Small intestine (tissue), 7 donors: ENCODE measurements around the gene FAM124B. TPM values are rescaled to one million over a fixed set of nuclear protein-coding genes. Genes with fewer than 3 reads are reported as not detected.

ENCODE experiments used
- DNase-seq, 2 donors: peaks; one replicate each; pipeline versions ENCODE4 v3.0.0 to v3.0.0-alpha.2; 2013
- FAIRE-seq: peaks from 2 replicates; lab custom pipeline; 2012; peaks lifted over from hg19 to GRCh38; lab: Jason Lieb, UNC
- H3K27ac ChIP-seq, 3 donors: one replicate each; pipeline ENCODE4 v1.5.1; 2013; ENCODE audit warnings: low read length in 2 of 3, mild to moderate bottlenecking in 2 of 3, control low read depth in 1 of 3, inconsistent platforms in 1 of 3, low read depth in 1 of 3, moderate library complexity in 1 of 3
- H3K27me3 ChIP-seq, 3 donors: one replicate each; pipeline ENCODE4 v1.6.1; 2013; ENCODE audit warnings: low read length in 3 of 3, inconsistent platforms in 1 of 3; ENCODE audit not compliant: control insufficient read depth in 3 of 3, insufficient read depth in 3 of 3
- H3K36me3 ChIP-seq, 3 donors: one replicate each; pipeline ENCODE4 v1.6.1; 2013; ENCODE audit warnings: low read length in 3 of 3, inconsistent platforms in 1 of 3, low read depth in 1 of 3, mild to moderate bottlenecking in 1 of 3, moderate library complexity in 1 of 3; ENCODE audit not compliant: control insufficient read depth in 3 of 3, insufficient read depth in 2 of 3
- H3K4me1 ChIP-seq, 3 donors: one replicate each; pipeline ENCODE4 v1.6.1; 2013; ENCODE audit warnings: low read length in 2 of 3, inconsistent platforms in 1 of 3, low read depth in 1 of 3, mild to moderate bottlenecking in 1 of 3, moderate library complexity in 1 of 3; ENCODE audit not compliant: control insufficient read depth in 3 of 3, insufficient read depth in 2 of 3
- H3K4me3 ChIP-seq, 3 donors: one replicate each; pipeline ENCODE4 v1.5.1; 2013; ENCODE audit warnings: low read length in 3 of 3, control low read depth in 1 of 3, inconsistent platforms in 1 of 3, low read depth in 1 of 3, mild to moderate bottlenecking in 1 of 3, moderate library complexity in 1 of 3
- H3K9me3 ChIP-seq, 2 donors: one replicate each; pipeline ENCODE4 v1.6.1; 2013; ENCODE audit warnings: low read depth in 1 of 2, low read length in 1 of 2; ENCODE audit not compliant: control insufficient read depth in 2 of 2, insufficient read depth in 1 of 2
- WGBS, 3 donors: extraction: QIAGEN DNeasy Blood & Tissue Kit; methylation state at CpG; one replicate each; pipeline ENCODE4 v1.1.7; 2013; 5-methylcytosine and 5-hydroxymethylcytosine counted together
- polyA plus RNA-seq, 4 donors: library from polyadenylated mRNA; stranded (reverse) in 3 of 4; unstranded in 1 of 4; fragments of 200-250 nt in 3 of 4; fragments of 120-200 nt in 1 of 4; gene quantifications; one replicate each; pipeline versions ENCODE4 v1.2.1 to v1.2.3, GENCODE V29; 2013
- donor health status: healthy with polysubstance abuse.
- donor health status: control.
- donor health status: control.
- donor health status: Bipolar disorder and iron deficiency.
- donor health status: healthy.

FAM124B gene
- polyA plus RNA-seq, 4 donors: 0.81 to 2.0 (median 1.1) TPM; not detected in 1

DNA sequence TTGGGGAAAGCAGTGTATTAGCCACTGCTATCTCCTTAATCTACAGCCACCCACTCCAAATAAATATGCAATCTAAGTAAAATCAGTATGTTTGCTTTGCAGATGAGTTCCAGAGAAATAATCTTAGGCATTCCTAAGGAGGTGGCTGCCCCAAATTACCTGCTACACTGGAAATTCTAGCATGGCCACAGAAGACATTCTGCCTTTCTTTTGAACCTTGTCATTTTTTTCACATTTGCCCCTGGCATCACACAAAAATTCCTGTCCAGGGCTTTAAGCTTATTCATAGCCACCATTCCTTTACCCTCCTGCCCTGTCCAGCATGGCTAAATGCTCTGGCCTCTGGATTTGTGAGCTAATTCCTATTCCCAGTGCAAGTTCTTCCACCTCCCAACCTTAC is 36.8 kb upstream of the FAM124B start:
- no peak for FAIRE-seq
- Histone ChIP-seq H3K4me1 (peaks cover 0 to 3% (median 0%) of the 10 kb centered on the region in 3 donors), H3K9me3 (no peaks in the 10 kb centered on the region), H3K4me3 (no peak overlapping the region), H3K27ac (no peak overlapping the region), H3K36me3 (no peaks in the 10 kb centered on the region), H3K27me3 (peaks cover 0 to 14% (median 2%) of the 10 kb centered on the region in 3 donors)
- DNase-seq: no peak

DNA sequence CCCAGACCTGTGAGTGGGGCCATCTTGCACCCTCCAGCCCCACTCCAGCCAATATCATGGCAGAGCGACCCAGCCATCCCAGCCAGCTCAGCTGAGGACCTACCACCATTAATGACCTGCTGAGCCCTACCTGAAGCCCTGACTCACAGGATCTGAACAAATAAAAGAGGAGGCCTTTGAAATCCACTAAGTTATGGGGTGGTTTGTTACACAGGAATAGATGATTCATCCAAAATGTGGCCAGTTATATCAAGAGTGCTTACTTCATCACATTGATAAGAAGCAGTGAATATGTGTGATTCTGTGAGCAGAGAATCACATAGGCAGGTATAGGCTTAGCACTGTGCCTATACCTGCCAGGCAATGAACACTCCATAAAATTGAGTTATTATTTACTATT is 34.7 kb upstream of the FAM124B start:
- Histone ChIP-seq H3K4me3 (no peak overlapping the region), H3K36me3 (no peaks in the 10 kb centered on the region), H3K4me1 (no peaks in the 10 kb centered on the region), H3K9me3 (no peaks in the 10 kb centered on the region), H3K27me3 (peaks cover 0 to 2% (median 0%) of the 10 kb centered on the region in 3 donors), H3K27ac (no peak overlapping the region)
- DNase-seq (no peak), FAIRE-seq (no peak)
- 91 to 100% (median 97%) methylated on average over 1 of the region's 1 CpG for WGBS, 3 donors

DNA sequence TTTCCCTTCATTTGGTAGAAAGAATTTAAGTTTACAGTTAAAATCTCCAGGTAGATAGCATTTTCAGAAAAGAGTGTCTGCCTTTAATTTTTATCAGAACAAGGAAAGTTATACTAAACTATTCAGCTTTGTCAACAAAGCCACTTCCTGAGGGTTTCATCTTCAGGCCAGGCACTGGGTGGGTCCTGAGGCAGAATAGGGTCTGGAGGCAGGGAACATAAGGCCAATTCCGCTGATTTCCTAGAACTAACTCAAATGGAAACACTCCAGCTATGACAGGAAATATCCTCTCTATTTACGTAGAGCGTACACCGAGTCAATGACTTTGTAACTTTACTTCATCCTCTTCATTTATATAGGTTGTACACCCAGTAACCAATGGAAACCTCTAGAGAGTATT is 32.7 kb upstream of the FAM124B start:
- WGBS, 3 donors: 70 to 81% (median 77%) methylated on average over 4 of the region's 4 CpGs
- Histone ChIP-seq H3K4me3 (no peak overlapping the region), H3K4me1 (no peaks in the 10 kb centered on the region), H3K27ac (no peak overlapping the region), H3K27me3 (no peaks in the 10 kb centered on the region), H3K36me3 (no peaks in the 10 kb centered on the region), H3K9me3 (peaks cover 0 to 7% of the 10 kb centered on the region in 2 donors)
- no peak for FAIRE-seq
- DNase-seq: no peak

DNA sequence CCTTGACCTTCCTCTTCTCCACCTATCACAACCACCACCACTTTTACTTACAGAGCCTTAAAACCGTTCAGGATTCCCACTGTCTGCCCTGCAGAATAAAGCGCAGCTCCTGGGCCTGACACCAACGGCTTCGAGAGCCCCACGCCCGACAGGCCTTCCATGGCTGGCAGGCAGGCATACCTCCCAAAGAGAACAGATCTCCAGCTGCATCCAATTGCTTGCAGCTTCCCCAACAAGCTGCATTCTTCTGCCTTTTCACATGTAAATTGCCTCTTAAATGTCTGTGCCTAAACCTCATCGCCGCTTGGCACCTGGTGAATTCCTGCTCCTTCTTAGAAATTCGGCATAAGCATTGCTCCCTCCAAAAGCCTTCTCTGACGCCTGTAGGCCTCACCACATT is 31.5 kb upstream of the FAM124B start:
- H3K27me3 ChIP-seq: no peaks in the 10 kb centered on the region
- 81 to 92% (median 92%) methylated on average over 10 of the region's 10 CpGs for WGBS, 3 donors
- no peaks in the 10 kb centered on the region for H3K36me3 ChIP-seq
- no peak overlapping the region for H3K4me3 ChIP-seq
- FAIRE-seq: no peak
- peaks cover 0 to 9% of the 10 kb centered on the region in 2 donors for H3K9me3 ChIP-seq
- H3K27ac ChIP-seq: no peak overlapping the region
- no peaks in the 10 kb centered on the region for H3K4me1 ChIP-seq
- no peak for DNase-seq

DNA sequence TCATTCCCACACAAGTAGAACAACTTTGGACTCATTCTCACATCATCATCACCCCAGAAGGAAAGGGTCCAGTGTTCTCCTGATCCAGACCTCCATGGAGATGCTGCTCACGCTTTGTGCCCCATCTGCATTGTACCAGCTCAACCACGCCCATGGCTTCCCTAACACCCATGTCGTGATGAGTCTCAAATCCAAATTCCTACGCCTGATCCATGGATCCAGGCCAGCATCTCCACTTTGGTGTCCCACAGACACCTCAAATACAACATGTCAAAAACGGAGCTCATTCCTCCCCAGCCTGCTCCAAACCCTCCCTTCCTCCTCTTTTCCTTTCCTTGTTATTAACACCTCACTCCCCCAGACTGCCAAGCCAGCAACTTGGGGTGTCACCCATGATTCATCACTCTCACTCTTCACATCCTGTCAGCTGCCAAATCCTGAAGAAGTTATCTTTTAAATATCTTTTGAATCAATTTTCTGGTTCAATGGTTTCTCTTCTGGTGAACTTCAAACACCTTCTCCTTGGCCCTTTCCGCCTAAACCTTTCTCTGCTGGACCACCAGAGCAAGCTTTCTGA is 30.2 kb upstream of the FAM124B start:
- 82 to 90% (median 83%) methylated on average over 6 of the region's 6 CpGs for WGBS, 3 donors
- H3K4me3 ChIP-seq: no peak overlapping the region
- H3K27me3 ChIP-seq: no peaks in the 10 kb centered on the region
- H3K4me1 ChIP-seq: no peaks in the 10 kb centered on the region
- FAIRE-seq (no peak), DNase-seq (no peak)
- H3K9me3 ChIP-seq: peaks cover 0 to 9% of the 10 kb centered on the region in 2 donors
- H3K36me3 ChIP-seq: no peaks in the 10 kb centered on the region
- no peak overlapping the region for H3K27ac ChIP-seq

DNA sequence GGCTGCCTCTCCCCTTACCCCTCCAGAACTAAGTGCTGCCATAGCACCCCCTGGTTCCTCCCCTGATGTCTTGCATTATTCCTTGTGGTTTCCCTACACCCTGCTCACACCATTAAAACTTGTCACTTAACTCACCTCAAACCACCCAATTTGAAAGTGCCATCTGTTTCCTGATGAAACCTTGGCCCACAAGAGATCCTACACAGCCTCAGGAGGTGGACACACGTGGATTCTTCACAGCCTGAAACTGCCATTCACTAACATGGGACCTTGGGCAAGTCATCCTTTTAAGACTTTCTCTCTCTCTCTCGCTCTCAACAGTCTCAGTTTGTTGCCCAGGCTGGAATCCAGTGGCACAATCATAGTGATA is 27.5 kb upstream of the FAM124B start:
- H3K4me1 ChIP-seq: no peaks in the 10 kb centered on the region
- no peaks in the 10 kb centered on the region for H3K36me3 ChIP-seq
- H3K9me3 ChIP-seq: peaks cover 0 to 12% of the 10 kb centered on the region in 2 donors
- FAIRE-seq: no peak
- 50 to 67% (median 61%) methylated on average over 2 of the region's 2 CpGs for WGBS, 3 donors
- H3K27me3 ChIP-seq: no peaks in the 10 kb centered on the region
- H3K4me3 ChIP-seq: no peak overlapping the region
- no peak for DNase-seq
- no peak overlapping the region for H3K27ac ChIP-seq

DNA sequence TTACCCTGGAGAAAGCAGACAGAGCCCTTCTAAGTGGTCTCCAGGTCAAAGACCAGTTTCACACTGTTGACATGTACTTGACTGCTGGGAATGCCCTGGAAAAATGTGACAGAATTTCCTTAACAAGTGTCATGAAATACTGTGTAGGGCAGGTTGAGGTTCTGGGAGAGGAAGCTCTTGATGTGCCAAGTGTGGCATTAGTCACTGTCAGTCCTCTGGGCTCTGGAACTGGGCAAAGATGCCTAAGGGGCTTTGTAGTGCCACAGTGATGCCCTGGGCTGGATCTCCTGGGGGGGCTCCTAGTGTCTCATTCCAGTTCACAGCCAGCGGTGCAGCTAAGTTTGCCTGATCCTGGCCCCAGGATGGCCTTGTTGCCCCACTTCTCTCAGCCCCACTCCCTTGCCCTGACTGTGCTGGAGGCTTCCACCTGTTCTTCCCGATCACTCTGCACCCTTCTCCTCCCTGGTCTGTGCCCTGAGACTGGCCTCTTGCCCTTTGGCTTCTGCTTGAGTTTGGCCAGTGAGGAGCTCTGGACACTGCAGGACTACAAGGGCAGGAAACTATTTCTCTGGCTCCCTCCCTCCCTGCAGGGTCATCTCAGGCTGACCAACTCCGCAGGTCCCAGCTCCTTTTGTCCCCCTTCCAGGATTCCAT is 27.0 kb upstream of the FAM124B start:
- no peak overlapping the region for H3K27ac ChIP-seq
- 71 to 89% (median 82%) methylated on average over 3 of the region's 3 CpGs for WGBS, 3 donors
- H3K9me3 ChIP-seq: peaks cover 0 to 12% of the 10 kb centered on the region in 2 donors
- FAIRE-seq (no peak), DNase-seq (no peak)
- no peaks in the 10 kb centered on the region for H3K36me3 ChIP-seq
- H3K4me3 ChIP-seq: no peak overlapping the region
- no peaks in the 10 kb centered on the region for H3K27me3 ChIP-seq
- H3K4me1 ChIP-seq: no peaks in the 10 kb centered on the region

DNA sequence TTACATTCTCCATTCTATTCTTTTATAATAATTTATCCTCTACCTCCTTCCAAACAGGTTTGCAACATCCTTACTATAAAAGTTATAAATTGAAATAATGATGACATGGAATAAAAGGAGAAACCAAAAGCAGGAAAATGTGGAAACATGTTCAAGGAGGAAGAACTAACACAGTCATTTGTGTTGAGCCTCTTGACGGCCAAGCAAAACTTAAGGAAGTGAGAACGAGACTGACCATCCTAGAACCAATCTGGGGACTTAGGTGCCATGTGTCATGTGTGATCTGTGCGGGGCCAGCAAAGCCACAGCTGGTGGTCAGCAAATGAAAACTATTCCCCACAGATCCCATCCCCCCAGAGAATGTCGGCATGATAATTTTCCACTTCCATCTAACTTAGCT is 25.6 kb upstream of the FAM124B start:
- H3K27me3 ChIP-seq: no peaks in the 10 kb centered on the region
- WGBS, 3 donors: 67 to 83% (median 82%) methylated on average over 4 of the region's 4 CpGs
- DNase-seq: no peak

DNA sequence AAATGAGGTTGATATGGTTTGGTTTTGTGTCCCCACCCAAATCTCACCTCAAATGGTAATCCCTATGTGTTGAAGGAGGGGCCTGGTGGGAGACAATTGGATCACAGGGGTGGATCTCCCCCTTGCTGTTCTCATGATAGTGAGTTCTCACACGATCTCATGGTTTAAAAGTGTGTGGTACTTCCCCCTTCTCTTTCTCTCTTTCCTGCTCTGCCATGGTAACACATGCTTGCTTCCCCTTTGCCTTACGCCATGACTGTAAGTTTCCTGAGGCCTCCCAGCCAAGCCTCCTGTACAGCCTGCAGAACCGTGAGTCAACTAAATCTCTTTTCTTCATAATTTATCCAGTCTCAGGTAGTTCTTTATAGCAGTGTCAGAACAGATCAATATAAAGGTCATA is 24.7 kb upstream of the FAM124B start:
- peaks cover 0 to 12% of the 10 kb centered on the region in 2 donors for H3K9me3 ChIP-seq
- H3K27ac ChIP-seq: no peak overlapping the region
- no peaks in the 10 kb centered on the region for H3K27me3 ChIP-seq
- DNase-seq (no peak), FAIRE-seq (no peak)
- no peaks in the 10 kb centered on the region for H3K4me1 ChIP-seq
- 73 to 80% (median 76%) methylated on average over 3 of the region's 3 CpGs for WGBS, 3 donors
- H3K4me3 ChIP-seq: no peak overlapping the region
- H3K36me3 ChIP-seq: no peaks in the 10 kb centered on the region

More for the DNA sequence above, 25.6 kb upstream of the FAM124B start:
- Histone ChIP-seq H3K27ac (no peak overlapping the region), H3K4me3 (no peak overlapping the region), H3K4me1 (no peaks in the 10 kb centered on the region), H3K36me3 (no peaks in the 10 kb centered on the region), H3K9me3 (peaks cover 0 to 12% of the 10 kb centered on the region in 2 donors)
- no peak for FAIRE-seq
